OCI-LY1 (cell line): ENCODE results near the gene PIBF1.

Experiments used
- CTCF ChIP-seq: fragments of 200-600 bp; sonication (generic), shearing (Covaris generic); IDR thresholded peaks from 2 replicates; pipeline ENCODE4 v1.5.1; 2017; ENCODE audit warnings: mild to moderate bottlenecking, antibody characterized with exemption, low read length, moderate library complexity, mixed read lengths
- EZH2 ChIP-seq: fragments of 200-600 bp; sonication (generic), shearing (Covaris generic); IDR thresholded peaks from 2 replicates; pipeline ENCODE4 v1.8.0; 2017; ENCODE audit warnings: borderline replicate concordance, mixed run types, mild to moderate bottlenecking, antibody characterized with exemption, low read length, moderate library complexity, mixed read lengths

DNA sequence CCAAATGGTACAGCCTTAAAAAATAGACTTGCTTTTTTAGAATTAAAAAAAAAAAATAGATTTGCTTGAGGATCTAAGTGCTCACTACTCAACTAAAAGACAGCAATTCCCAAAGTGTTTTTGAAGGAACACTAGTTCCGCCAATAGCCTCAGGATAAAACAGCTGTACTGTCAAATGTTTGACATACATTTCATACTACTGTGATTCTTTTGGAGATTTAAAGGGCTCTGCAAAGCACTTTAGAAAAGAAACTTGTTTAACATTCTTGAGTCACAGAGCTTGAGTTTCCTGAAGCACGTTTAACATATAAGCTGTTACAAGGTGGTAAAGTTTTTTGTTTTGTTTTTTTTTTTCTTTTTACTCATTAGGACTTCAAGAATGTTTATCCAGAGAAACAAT lies 253.7 kb downstream of the PIBF1 start:
- TF ChIP-seq EZH2 (no peak), CTCF (no peak)
